HUDEP-2 (cell line): ENCODE measurements around the gene STK10.

Experiments
- DNase-seq, 76 experiments: peaks; one replicate each; lab custom pipeline; 2025; ENCODE audit not compliant: unreplicated experiment in 76 of 76; lab: John Stamatoyannopoulos, UW

The STK10 gene

GRCh38 chr5:172029876-172030275 lies 158.1 kb downstream of the STK10 start:
- DNase-seq: no peak

- no peak for DNase-seq
These were observed 159.9 kb downstream of the STK10 start for GRCh38 chr5:172028167-172028566.

- DNase-seq: peak in 1 of 76 experiments; percentile 5
These were observed 167.8 kb downstream of the STK10 start for GRCh38 chr5:172020110-172020786.

GRCh38 chr5:172015346-172015745 lies 172.7 kb downstream of the STK10 start:
- DNase-seq: no peak

- peak in 14 of 76 experiments; percentile 1 to 40 (median 22) for DNase-seq
These were observed 177.7 kb downstream of the STK10 start for GRCh38 chr5:172010278-172010677.

GRCh38 chr5:172009536-172010270 lies 178.3 kb downstream of the STK10 start:
- DNase-seq: no peak

- DNase-seq: peak in 69 of 76 experiments; percentile 7 to 89 (median 62)
These were observed 179.3 kb downstream of the STK10 start for GRCh38 chr5:172008689-172009141.

GRCh38 chr5:172008111-172008455 lies 179.9 kb downstream of the STK10 start:
- peak in 5 of 76 experiments; percentile 6 to 51 (median 20) for DNase-seq

GRCh38 chr5:172007175-172008110 lies 180.6 kb downstream of the STK10 start:
- peak in 1 of 76 experiments; percentile 42 for DNase-seq

- DNase-seq: peak in 75 of 76 experiments; percentile 61 to 96 (median 90)
These were observed 181.5 kb downstream of the STK10 start, which contains the start of gene FBXW11 for GRCh38 chr5:172006321-172007174. FBXW11 (minus strand) TSS chr5:172006638; CDS start chr5:172006502, 136 bp downstream.

GRCh38 chr5:172005708-172006320 lies 182.2 kb downstream of the STK10 start:
- DNase-seq: peak in 12 of 76 experiments; percentile 3 to 45 (median 26)

GRCh38 chr5:172004824-172005237 lies 183.2 kb downstream of the STK10 start:
- DNase-seq: peak in 1 of 76 experiments; percentile 25

GRCh38 chr5:172003746-172004145 lies 184.3 kb downstream of the STK10 start:
- DNase-seq: no peak

GRCh38 chr5:172002840-172003512 lies 185.0 kb downstream of the STK10 start:
- DNase-seq: no peak

GRCh38 chr5:172002310-172002709 lies 185.7 kb downstream of the STK10 start:
- DNase-seq: peak in 9 of 76 experiments; percentile 3 to 37 (median 23)

- DNase-seq: no peak
These were observed 188.1 kb downstream of the STK10 start for GRCh38 chr5:171999877-172000276.

GRCh38 chr5:171999100-171999499 lies 188.9 kb downstream of the STK10 start:
- DNase-seq: no peak

GRCh38 chr5:171997011-171997410 lies 191.0 kb downstream of the STK10 start:
- no peak for DNase-seq

- DNase-seq: no peak
These were observed 195.2 kb downstream of the STK10 start for GRCh38 chr5:171992813-171993212.
